ENCODE results near the gene ZNF544. TPM values are rescaled to one million over a fixed set of nuclear protein-coding genes. Genes with fewer than 3 reads are reported as not detected.

Gene ZNF544
- total and polyA plus RNA-seq, 2 donors from 2014 or later, result 19.4 to 39.3 TPM

GRCh38 chr19:58212336-58213074, 16.2 kb upstream of the ZNF544 start:
- H3K9me3 ChIP-seq (ENCODE audit: control insufficient read depth in 2 of 3, insufficient read depth in 1 of 3, low read length in 3 of 3), result peaks cover 17 to 95% (median 67%) of the 10 kb centered on the region in 3 donors
- no peak for FAIRE-seq
- DNase-seq, result no peak
- H3K27me3 ChIP-seq (ENCODE audit: control insufficient read depth, insufficient read depth, low read length), result no peaks in the 10 kb centered on the region
- no peak overlapping the region for H3K9ac ChIP-seq (ENCODE audit: low read length in 3 of 3)
- no peak overlapping the region for H3K27ac ChIP-seq (ENCODE audit: low read depth in 2 of 2, low read length in 2 of 2)
- intact Hi-C loops (cut with DNase I), result no loop called here
- no peaks in the 10 kb centered on the region for H3K4me1 ChIP-seq (ENCODE audit: control insufficient read depth in 2 of 3, insufficient read depth in 2 of 3, low read depth in 1 of 3, low read length in 3 of 3)
- peak overlapping the region in 2 of 3 donors; percentile 12 to 25 for H3K4me3 ChIP-seq (ENCODE audit: low read length in 3 of 3)
- peaks cover 24 to 63% (median 54%) of the 10 kb centered on the region in 3 donors for H3K36me3 ChIP-seq (ENCODE audit: control insufficient read depth in 2 of 3, insufficient read depth in 3 of 3, low read length in 3 of 3)
- TF ChIP-seq CTCF (IDR thresholded peaks at IDR 0.05; ENCODE audit: borderline replicate concordance, extremely low read depth, insufficient read depth), result no peak

GRCh38 chr19:58213075-58213369, 15.7 kb upstream of the ZNF544 start:
- DNase-seq, result no peak
- FAIRE-seq, result no peak
- no peaks in the 10 kb centered on the region for H3K27me3 ChIP-seq (ENCODE audit: control insufficient read depth, insufficient read depth, low read length)
- peaks cover 20 to 58% (median 49%) of the 10 kb centered on the region in 3 donors for H3K36me3 ChIP-seq (ENCODE audit: control insufficient read depth in 2 of 3, insufficient read depth in 3 of 3, low read length in 3 of 3)
- H3K4me3 ChIP-seq (ENCODE audit: low read length in 3 of 3), result peak overlapping the region in 1 of 3 donors; percentile 12
- no peak overlapping the region for H3K9ac ChIP-seq (ENCODE audit: low read length in 3 of 3)
- intact Hi-C loops (cut with DNase I), result no loop called here
- H3K9me3 ChIP-seq (ENCODE audit: control insufficient read depth in 2 of 3, insufficient read depth in 1 of 3, low read length in 3 of 3), result peaks cover 12 to 95% (median 62%) of the 10 kb centered on the region in 3 donors
- H3K27ac ChIP-seq (ENCODE audit: low read depth in 2 of 2, low read length in 2 of 2), result no peak overlapping the region
- H3K4me1 ChIP-seq (ENCODE audit: control insufficient read depth in 2 of 3, insufficient read depth in 2 of 3, low read depth in 1 of 3, low read length in 3 of 3), result no peaks in the 10 kb centered on the region
- TF ChIP-seq CTCF (IDR thresholded peaks at IDR 0.05; ENCODE audit: borderline replicate concordance, extremely low read depth, insufficient read depth), result no peak

GRCh38 chr19:58217069-58217481, 11.6 kb upstream of the ZNF544 start:
- intact Hi-C loops (cut with DNase I), result no loop called here
- no peak for DNase-seq

More at GRCh38 chr19:58217069-58217481, 11.6 kb upstream of the ZNF544 start:
- H3K27ac ChIP-seq (ENCODE audit: low read depth in 2 of 2, low read length in 2 of 2), result no peak overlapping the region
- peaks cover 0 to 62% (median 29%) of the 10 kb centered on the region in 3 donors for H3K9me3 ChIP-seq (ENCODE audit: control insufficient read depth in 2 of 3, insufficient read depth in 1 of 3, low read length in 3 of 3)
- no peaks in the 10 kb centered on the region for H3K4me1 ChIP-seq (ENCODE audit: control insufficient read depth in 2 of 3, insufficient read depth in 2 of 3, low read depth in 1 of 3, low read length in 3 of 3)
- no peak overlapping the region for H3K9ac ChIP-seq (ENCODE audit: low read length in 3 of 3)
- TF ChIP-seq CTCF (IDR thresholded peaks at IDR 0.05; ENCODE audit: borderline replicate concordance, extremely low read depth, insufficient read depth), result no peak
- H3K36me3 ChIP-seq (ENCODE audit: control insufficient read depth in 2 of 3, insufficient read depth in 3 of 3, low read length in 3 of 3), result peaks cover 8 to 17% (median 12%) of the 10 kb centered on the region in 3 donors
- H3K27me3 ChIP-seq (ENCODE audit: control insufficient read depth, insufficient read depth, low read length), result no peaks in the 10 kb centered on the region
- FAIRE-seq, result no peak
- H3K4me3 ChIP-seq (ENCODE audit: low read length in 3 of 3), result no peak overlapping the region
